Gastrocnemius medialis (tissue), 4 donors: ENCODE data around the gene TP53AIP1.

Experiments
- POLR2A ChIP-seq, 2 donors: fragments of 450-650 bp; IDR thresholded peaks; one replicate each; pipeline ENCODE4 v1.6.1; 2017; ENCODE audit warnings: antibody characterized with exemption in 2 of 2, mild to moderate bottlenecking in 2 of 2, moderate library complexity in 2 of 2
- TF ChIP-seq, protein P1 (sequence below), 5 experiments: fragments of 450-650 bp in 3 of 5; fragments of 200-600 bp in 2 of 5; sonication (generic) in 2 of 5; IDR thresholded peaks in 4 of 5; conservative IDR thresholded peaks in 1 of 5; 1 replicate in 4 of 5; 2 replicates in 1 of 5; pipeline ENCODE4 v1.5.1; 2016 to 2019; ENCODE audit warnings: antibody characterized with exemption in 5 of 5, mild to moderate bottlenecking in 3 of 5, moderate library complexity in 3 of 5

DNA sequence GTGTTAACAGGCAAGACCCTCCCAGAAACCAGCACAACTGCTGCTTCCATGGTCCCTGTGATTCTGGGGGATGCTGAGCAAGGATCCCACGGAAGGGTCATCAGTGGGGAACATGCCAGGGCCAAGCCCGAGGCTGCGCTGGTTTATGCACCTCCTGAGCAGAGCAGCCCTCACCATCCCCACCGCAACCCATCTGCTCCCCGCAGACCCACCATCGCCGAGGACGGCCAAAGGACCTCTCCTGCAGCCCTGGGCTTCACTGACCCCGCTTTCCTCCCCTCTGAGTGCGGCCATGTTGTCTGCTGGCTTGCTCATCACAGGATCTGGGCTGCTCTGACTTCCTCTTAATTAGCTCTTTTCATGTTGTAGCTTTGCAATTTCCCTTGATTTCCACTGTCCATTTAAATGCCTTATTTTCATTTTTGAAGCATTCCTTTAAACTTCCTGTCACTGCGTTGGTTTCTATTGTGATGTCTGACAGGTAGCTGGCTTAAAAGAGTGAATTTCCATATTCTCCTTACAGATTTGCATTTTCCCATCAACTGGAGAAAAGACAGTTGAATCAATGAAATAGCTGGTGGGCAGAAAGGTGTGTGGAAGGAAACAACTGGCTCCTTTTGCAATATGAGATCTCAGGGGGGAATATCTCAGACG, 14.9 kb downstream of the TP53AIP1 start:
- TF ChIP-seq, protein P1, sequence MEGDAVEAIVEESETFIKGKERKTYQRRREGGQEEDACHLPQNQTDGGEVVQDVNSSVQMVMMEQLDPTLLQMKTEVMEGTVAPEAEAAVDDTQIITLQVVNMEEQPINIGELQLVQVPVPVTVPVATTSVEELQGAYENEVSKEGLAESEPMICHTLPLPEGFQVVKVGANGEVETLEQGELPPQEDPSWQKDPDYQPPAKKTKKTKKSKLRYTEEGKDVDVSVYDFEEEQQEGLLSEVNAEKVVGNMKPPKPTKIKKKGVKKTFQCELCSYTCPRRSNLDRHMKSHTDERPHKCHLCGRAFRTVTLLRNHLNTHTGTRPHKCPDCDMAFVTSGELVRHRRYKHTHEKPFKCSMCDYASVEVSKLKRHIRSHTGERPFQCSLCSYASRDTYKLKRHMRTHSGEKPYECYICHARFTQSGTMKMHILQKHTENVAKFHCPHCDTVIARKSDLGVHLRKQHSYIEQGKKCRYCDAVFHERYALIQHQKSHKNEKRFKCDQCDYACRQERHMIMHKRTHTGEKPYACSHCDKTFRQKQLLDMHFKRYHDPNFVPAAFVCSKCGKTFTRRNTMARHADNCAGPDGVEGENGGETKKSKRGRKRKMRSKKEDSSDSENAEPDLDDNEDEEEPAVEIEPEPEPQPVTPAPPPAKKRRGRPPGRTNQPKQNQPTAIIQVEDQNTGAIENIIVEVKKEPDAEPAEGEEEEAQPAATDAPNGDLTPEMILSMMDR (IDR thresholded peaks at IDR 0.05 in 4 of 5, conservative IDR thresholded peaks at IDR 0.05 in 1 of 5) = no peak
- no peak for TF ChIP-seq POLR2A (IDR thresholded peaks at IDR 0.05)
